GM23248 (cell line): ENCODE results near the gene CREB3L2. TPM values are rescaled to one million over a fixed set of nuclear protein-coding genes. Genes with fewer than 3 reads are reported as not detected.
A peak's percentile ranks its signal among the peaks of the same experiment; 100 is the strongest.

ENCODE experiments used
- DNase-seq: peaks from one replicate; pipeline ENCODE4 v3.0.0-alpha.2; 2015
- H2AFZ ChIP-seq: fragments of 200-600 bp; sonication (generic); 2 replicates; pipeline ENCODE4 v1.6.1; 2016; ENCODE audit warnings: antibody characterized with exemption
- H3F3A ChIP-seq: fragments of 200-600 bp; sonication (generic); 2 replicates; pipeline ENCODE4 v1.6.1; 2016; ENCODE audit warnings: mild to moderate bottlenecking, antibody characterized with exemption, mixed run types; ENCODE audit not compliant: insufficient read depth
- H3K27ac ChIP-seq: fragments of 200-600 bp; sonication (generic); 2 replicates; pipeline ENCODE4 v1.5.1; 2016; ENCODE audit warnings: mild to moderate bottlenecking
- H3K27me3 ChIP-seq: fragments of 200-600 bp; sonication (generic); replicated peaks from 2 replicates; pipeline ENCODE4 v1.6.1; 2016; ENCODE audit warnings: mild to moderate bottlenecking; ENCODE audit not compliant: insufficient read depth
- H3K36me3 ChIP-seq: fragments of 200-600 bp; sonication (generic); 2 replicates; pipeline ENCODE4 v1.6.1; 2016; ENCODE audit warnings: low read depth, mild to moderate bottlenecking
- H3K4me1 ChIP-seq: fragments of 200-600 bp; sonication (generic); 2 replicates; pipeline ENCODE4 v1.6.1; 2016; ENCODE audit warnings: mild to moderate bottlenecking; ENCODE audit not compliant: insufficient read depth
- H3K4me2 ChIP-seq: fragments of 200-600 bp; sonication (generic); one replicate; pipeline ENCODE4 v1.6.1; 2016; ENCODE audit warnings: mild to moderate bottlenecking; ENCODE audit not compliant: unreplicated experiment
- H3K4me3 ChIP-seq: fragments of 200-600 bp; sonication (generic); 2 replicates; pipeline ENCODE4 v1.5.1; 2016; ENCODE audit warnings: mild to moderate bottlenecking
- H3K79me2 ChIP-seq: fragments of 200-600 bp; sonication (generic); 2 replicates; pipeline ENCODE4 v1.6.1; 2016; ENCODE audit warnings: mild to moderate bottlenecking; ENCODE audit not compliant: insufficient read depth
- H3K9ac ChIP-seq: fragments of 200-600 bp; sonication (generic); 2 replicates; pipeline ENCODE4 v1.6.1; 2016; ENCODE audit warnings: mild to moderate bottlenecking
- H3K9me2 ChIP-seq: fragments of 200-600 bp; sonication (generic); 2 replicates; pipeline ENCODE4 v1.6.1; 2016; ENCODE audit warnings: mixed run types, mild to moderate bottlenecking, moderate library complexity; ENCODE audit not compliant: insufficient read depth
- H3K9me3 ChIP-seq: fragments of 200-600 bp; sonication (generic); one replicate; pipeline ENCODE4 v1.6.1; 2017; ENCODE audit warnings: low read depth
- H4K20me1 ChIP-seq: fragments of 200-600 bp; sonication (generic); 2 replicates; pipeline ENCODE4 v1.6.0; 2016; ENCODE audit not compliant: insufficient read depth
- EZH2 ChIP-seq: fragments of 200-600 bp; sonication (generic); IDR thresholded peaks from 2 replicates; pipeline ENCODE4 v1.6.1; 2018; ENCODE audit warnings: antibody characterized with exemption, mild to moderate bottlenecking; ENCODE audit not compliant: insufficient read depth, poor library complexity, severe bottlenecking
- EZH2phosphoT487 ChIP-seq: fragments of 200-600 bp; sonication (generic); IDR thresholded peaks from 2 replicates; pipeline ENCODE4 v1.6.1; 2018; ENCODE audit warnings: antibody characterized with exemption, moderate library complexity, mild to moderate bottlenecking, low read depth; ENCODE audit not compliant: insufficient read depth
- WGBS, 2 experiments: methylation state at CpG; one replicate each; pipeline ENCODE4 v1.1.6; 2015 to 2017; ENCODE audit warnings: low lambda C conversion rate in 2 of 2, low coverage in 1 of 2; ENCODE audit errors: missing lambda C conversion rate in 2 of 2; 5-methylcytosine and 5-hydroxymethylcytosine counted together
- in situ Hi-C: fragments of 300-500 bp; cut with MboI; formaldehyde crosslinking; loops from 2 replicates; pipeline ENCODE4 v1.15.0; 2020
- polyA plus RNA-seq: library from polyadenylated mRNA; unstranded; fragments of >200 nt; fragmentation: Nextera tagmentation; extraction: Ambion mirVana; gene quantifications from 2 replicates; pipeline ENCODE4 v1.2.1, GENCODE V29; 2016
- total RNA-seq: library from RNA; depleted of rRNA; stranded (reverse); fragments of >200 nt; shearing (Covaris generic); gene quantifications from 2 replicates; pipeline ENCODE4 v1.2.3, GENCODE V29; 2014

The CREB3L2 gene
- total and polyA plus RNA-seq, 2 experiments from 2014 or later: 43.7 to 53.7 TPM

- Histone ChIP-seq H3K4me2 (peak within 1 kb of the TSS; percentile 85), H3K9me3 (no peaks in the 10 kb centered on the region), H3K9me2 (no peaks in the 10 kb centered on the region), H3K27ac (peak within 1 kb of the TSS; percentile 16), H3K9ac (peak within 1 kb of the TSS; percentile 78), H3K36me3 (peaks cover 3% of the 10 kb centered on the region; the same call in 1 of the 2 replicates), H3K4me1 (peaks cover 46% of the 10 kb centered on the region), H3F3A (peaks cover 61% of the 10 kb centered on the region), H3K79me2 (peaks cover 40% of the 10 kb centered on the region), H3K27me3 (no peaks in the 10 kb centered on the region), H4K20me1 (no peaks in the 10 kb centered on the region), H3K4me3 (peak within 1 kb of the TSS; percentile 74), H2AFZ (peak within 1 kb of the TSS; percentile 65)
- TF ChIP-seq EZH2 (no peak), EZH2phosphoT487 (no peak)
- WGBS, 2 experiments: 4 to 6% methylated on average over 36 to 54 of the region's 66 CpGs
- in situ Hi-C loops: no loop called here
- DNase-seq: peak; percentile 70
These were observed 154.9 kb downstream of the CREB3L2 start, which contains the start of gene DGKI for GRCh38 chr7:137846827-137847567. Gene DGKI (minus strand): TSS chr7:137846974.

DNA sequence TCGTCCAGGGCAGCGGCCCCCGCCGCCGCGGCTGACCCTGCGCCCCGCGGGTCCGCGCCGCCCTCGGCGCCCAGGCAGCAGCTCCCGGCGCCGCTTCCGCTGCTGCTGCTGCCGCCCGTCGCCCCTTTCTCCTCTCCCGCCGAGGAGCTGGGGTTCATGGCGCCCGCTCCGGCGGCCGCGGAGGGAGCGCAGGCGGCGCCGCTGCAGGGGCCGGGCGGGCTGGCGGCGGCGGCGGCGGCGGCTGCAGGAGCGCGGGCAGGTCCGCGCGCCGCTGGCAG lies 155.4 kb downstream of the CREB3L2 start:
- 1% methylated on average over 19 to 23 of the region's 47 CpGs for WGBS, 2 experiments
- TF ChIP-seq EZH2phosphoT487 (no peak), EZH2 (no peak)
- peaks cover 45% of the 10 kb centered on the region for H3K79me2 ChIP-seq
- peaks cover 61% of the 10 kb centered on the region for H3F3A ChIP-seq
- H3K4me3 ChIP-seq: peak overlapping the region; percentile 74
- H3K9me2 ChIP-seq: no peaks in the 10 kb centered on the region
- no peak overlapping the region for H3K4me2 ChIP-seq
- no peak overlapping the region for H3K27ac ChIP-seq
- in situ Hi-C loops: no loop called here
- H3K36me3 ChIP-seq: peaks cover 3% of the 10 kb centered on the region; the same call in 1 of the 2 replicates
- H3K9ac ChIP-seq: peak overlapping the region; percentile 78; the same call in 1 of the 2 replicates
- H2AFZ ChIP-seq: no peak overlapping the region
- H3K4me1 ChIP-seq: peaks cover 41% of the 10 kb centered on the region
- no peaks in the 10 kb centered on the region for H3K27me3 ChIP-seq
- H3K9me3 ChIP-seq: no peaks in the 10 kb centered on the region
- DNase-seq: no peak
- H4K20me1 ChIP-seq: no peaks in the 10 kb centered on the region

DNA sequence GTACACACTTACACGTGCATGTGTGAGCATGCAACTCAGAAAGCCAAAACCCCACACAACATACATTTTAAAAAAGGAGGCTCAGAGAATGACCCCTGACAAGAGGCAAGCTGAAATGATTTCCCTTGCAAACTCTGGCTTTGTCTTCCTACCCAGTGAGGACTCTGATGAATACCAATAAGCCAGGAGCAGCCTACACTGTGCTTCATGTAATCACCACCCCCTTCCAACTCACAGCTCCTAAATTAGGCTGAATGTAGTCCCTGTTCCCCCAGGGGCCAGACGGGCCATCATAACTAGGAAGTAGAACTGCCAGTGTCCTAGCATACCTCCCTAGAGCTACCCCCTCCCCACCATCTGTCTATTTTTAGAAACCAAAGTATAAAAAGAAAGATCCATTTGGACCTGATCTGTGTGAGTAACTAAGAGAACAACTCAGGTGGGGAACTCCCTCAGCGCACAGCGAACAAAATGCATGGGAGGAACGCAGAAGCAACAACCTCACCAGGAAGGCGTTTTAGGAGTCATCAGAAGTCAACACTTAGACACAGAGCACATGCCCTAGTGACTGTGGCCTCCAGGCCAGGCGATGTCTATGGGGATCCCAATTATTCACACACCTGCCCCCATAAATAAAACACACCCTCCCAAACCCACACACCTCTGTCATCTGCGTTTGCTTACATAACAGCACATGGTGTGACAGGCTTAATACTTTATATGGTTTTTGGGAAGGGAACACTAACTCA lies 157.0 kb downstream of the CREB3L2 start:
- Histone ChIP-seq H3K27me3 (no peaks in the 10 kb centered on the region), H3K36me3 (peaks cover 3% of the 10 kb centered on the region; the same call in 1 of the 2 replicates), H3K9ac (no peak overlapping the region), H3F3A (peaks cover 52% of the 10 kb centered on the region), H4K20me1 (no peaks in the 10 kb centered on the region), H3K4me1 (peaks cover 26% of the 10 kb centered on the region), H3K27ac (no peak overlapping the region), H3K4me2 (peak overlapping the region; percentile 79), H3K9me2 (no peaks in the 10 kb centered on the region), H3K4me3 (peak overlapping the region; percentile 73), H3K79me2 (peaks cover 61% of the 10 kb centered on the region), H2AFZ (no peak overlapping the region), H3K9me3 (no peaks in the 10 kb centered on the region)
- 99% methylated on average over 8 of the region's 8 CpGs for WGBS, 2 experiments
- in situ Hi-C loops: no loop called here
- DNase-seq: no peak
- TF ChIP-seq EZH2phosphoT487 (no peak), EZH2 (no peak)

- H3K9ac ChIP-seq: no peak overlapping the region
- no peak for TF ChIP-seq EZH2phosphoT487
- TF ChIP-seq EZH2: no peak
- peaks cover 69% of the 10 kb centered on the region for H3K79me2 ChIP-seq
- H3K9me2 ChIP-seq: no peaks in the 10 kb centered on the region
- H3K27me3 ChIP-seq: no peaks in the 10 kb centered on the region
- no peak overlapping the region for H3K27ac ChIP-seq
- H4K20me1 ChIP-seq: no peaks in the 10 kb centered on the region
- no peak overlapping the region for H3K4me2 ChIP-seq
- 94 to 95% methylated on average over 6 of the region's 6 CpGs for WGBS, 2 experiments
- H3F3A ChIP-seq: peaks cover 54% of the 10 kb centered on the region
- in situ Hi-C loops: no loop called here
- no peak overlapping the region for H3K4me3 ChIP-seq
- H3K4me1 ChIP-seq: peaks cover 28% of the 10 kb centered on the region
- DNase-seq: no peak
- H3K9me3 ChIP-seq: no peaks in the 10 kb centered on the region
- no peaks in the 10 kb centered on the region; the same call in 1 of the 2 replicates for H3K36me3 ChIP-seq
- no peak overlapping the region for H2AFZ ChIP-seq
These were observed 161.7 kb downstream of the CREB3L2 start for GRCh38 chr7:137839903-137840779.
